ENCODE measurements around the gene GJA1. TPM values are rescaled to one million over a fixed set of nuclear protein-coding genes. Genes with fewer than 3 reads are reported as not detected.
"Not testable (repeated sequence)": the region's sequence is repeated elsewhere in the genome, so short reads cannot be mapped to it uniquely, and the experiment has no call there.

GJA1 gene
- total and polyA plus RNA-seq, 8 donors = 71.1 to 162 (median 116) TPM

DNA sequence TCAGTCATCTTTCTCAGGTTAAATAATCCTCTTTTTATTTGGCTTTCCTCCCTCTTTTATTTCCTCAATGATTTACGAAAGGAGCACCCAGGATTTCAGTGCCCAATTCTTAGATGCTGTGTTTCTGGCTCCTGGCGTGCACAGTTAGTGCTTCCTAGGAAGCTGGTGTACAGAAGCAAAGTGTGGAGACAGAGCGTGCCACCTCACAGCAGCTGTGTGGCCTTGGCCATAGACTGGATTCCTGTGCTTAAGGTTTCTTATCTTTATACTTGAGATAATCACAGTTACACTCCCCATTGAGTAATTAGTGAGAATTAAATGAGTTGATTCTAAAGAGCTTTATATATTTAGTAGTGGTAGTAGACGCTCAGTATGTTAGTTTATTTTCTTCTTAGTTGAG is 39.7 kb upstream of the GJA1 start:
- no peak for ATAC-seq
- Histone ChIP-seq H3K9me3 (no peaks in the 10 kb centered on the region), H3K27ac (no peak overlapping the region), H3K36me3 (no peaks in the 10 kb centered on the region), H3K4me3 (no peak overlapping the region), H3K27me3 (no peaks in the 10 kb centered on the region), H3K4me1 (no peaks in the 10 kb centered on the region)
- DNase-seq = no peak
- intact Hi-C loops (cut with DNase I) = no loop called here
- TF ChIP-seq, protein P1, sequence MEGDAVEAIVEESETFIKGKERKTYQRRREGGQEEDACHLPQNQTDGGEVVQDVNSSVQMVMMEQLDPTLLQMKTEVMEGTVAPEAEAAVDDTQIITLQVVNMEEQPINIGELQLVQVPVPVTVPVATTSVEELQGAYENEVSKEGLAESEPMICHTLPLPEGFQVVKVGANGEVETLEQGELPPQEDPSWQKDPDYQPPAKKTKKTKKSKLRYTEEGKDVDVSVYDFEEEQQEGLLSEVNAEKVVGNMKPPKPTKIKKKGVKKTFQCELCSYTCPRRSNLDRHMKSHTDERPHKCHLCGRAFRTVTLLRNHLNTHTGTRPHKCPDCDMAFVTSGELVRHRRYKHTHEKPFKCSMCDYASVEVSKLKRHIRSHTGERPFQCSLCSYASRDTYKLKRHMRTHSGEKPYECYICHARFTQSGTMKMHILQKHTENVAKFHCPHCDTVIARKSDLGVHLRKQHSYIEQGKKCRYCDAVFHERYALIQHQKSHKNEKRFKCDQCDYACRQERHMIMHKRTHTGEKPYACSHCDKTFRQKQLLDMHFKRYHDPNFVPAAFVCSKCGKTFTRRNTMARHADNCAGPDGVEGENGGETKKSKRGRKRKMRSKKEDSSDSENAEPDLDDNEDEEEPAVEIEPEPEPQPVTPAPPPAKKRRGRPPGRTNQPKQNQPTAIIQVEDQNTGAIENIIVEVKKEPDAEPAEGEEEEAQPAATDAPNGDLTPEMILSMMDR (IDR thresholded peaks at IDR 0.05) = no peak

DNA sequence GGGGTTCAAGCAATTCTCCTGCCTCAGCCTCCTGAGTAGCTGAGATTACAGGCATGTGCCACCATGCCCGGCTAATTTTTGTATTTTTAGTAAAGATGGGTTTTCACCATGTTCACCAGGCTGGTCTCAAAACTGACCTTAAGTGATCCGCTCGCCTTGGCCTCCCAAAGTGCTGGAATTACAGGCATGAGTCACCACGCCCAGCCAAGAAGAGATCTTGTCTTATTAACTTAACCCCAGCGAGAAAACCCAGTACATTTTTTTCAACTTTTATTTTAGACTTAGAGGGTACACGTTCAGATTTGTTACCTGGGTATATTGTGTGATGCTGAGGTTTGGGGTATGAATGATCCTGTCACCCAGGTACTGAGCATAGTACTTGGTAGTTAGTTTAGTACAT is 38.3 kb upstream of the GJA1 start:
- H3K9me3 ChIP-seq; H3K4me3 ChIP-seq; H3K4me1 ChIP-seq; H3K27ac ChIP-seq; ATAC-seq; DNase-seq; H3K27me3 ChIP-seq; intact Hi-C loops (cut with DNase I); H3K36me3 ChIP-seq: not testable (repeated sequence)

DNA sequence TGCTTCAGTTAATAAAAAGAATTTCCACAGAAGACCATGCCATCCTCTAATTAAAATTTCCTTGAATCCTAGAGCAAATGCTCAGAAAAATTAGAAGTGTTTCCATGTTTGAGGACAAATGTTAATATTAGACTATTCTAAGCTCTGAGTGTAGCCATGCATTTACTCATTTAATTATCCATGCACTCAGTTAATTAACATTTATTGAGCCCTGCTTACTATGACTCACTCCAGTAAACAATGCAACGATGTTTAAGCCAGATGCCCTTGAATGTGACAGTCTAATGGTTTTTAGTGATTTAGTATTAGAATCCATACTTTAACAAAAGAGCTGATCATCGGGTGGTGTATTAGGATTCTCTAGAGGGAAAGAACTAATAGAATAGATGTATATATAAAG is 37.3 kb upstream of the GJA1 start:
- Histone ChIP-seq H3K36me3 (no peaks in the 10 kb centered on the region), H3K27me3 (no peaks in the 10 kb centered on the region), H3K27ac (no peak overlapping the region), H3K4me3 (no peak overlapping the region), H3K9me3 (no peaks in the 10 kb centered on the region), H3K4me1 (no peaks in the 10 kb centered on the region)
- DNase-seq (no peak), ATAC-seq (no peak)
- TF ChIP-seq, protein P1 (IDR thresholded peaks at IDR 0.05) = no peak
- intact Hi-C loops (cut with DNase I) = no loop called here

DNA sequence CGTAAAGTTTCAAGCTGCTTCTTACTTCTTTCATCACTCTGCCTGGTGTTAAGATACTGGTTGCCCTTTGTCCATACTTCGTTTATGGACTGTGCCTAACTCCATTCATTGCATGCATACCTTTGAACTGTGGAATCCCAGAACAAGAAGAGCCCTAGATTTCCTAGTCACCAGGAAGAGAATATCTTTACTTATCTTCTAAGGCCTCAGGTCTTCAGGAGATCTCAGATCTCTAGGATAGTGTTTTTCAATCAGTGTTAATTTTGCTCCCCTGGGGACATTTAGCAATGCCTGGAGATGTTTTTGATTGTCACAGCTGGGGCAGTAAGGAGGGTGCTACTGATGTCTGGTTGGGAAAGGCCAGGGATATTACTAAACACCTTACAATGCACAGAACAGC is 35.5 kb upstream of the GJA1 start:
- no peaks in the 10 kb centered on the region for H3K9me3 ChIP-seq
- no peak for DNase-seq
- no peak for ATAC-seq
- no peak overlapping the region for H3K27ac ChIP-seq
- no peak overlapping the region for H3K4me3 ChIP-seq
- no peaks in the 10 kb centered on the region for H3K4me1 ChIP-seq
- no peaks in the 10 kb centered on the region for H3K36me3 ChIP-seq
- intact Hi-C loops (cut with DNase I) = no loop called here
- peaks cover 0 to under 1% of the 10 kb centered on the region in 2 donors for H3K27me3 ChIP-seq
- TF ChIP-seq, protein P1 (IDR thresholded peaks at IDR 0.05) = no peak

DNA sequence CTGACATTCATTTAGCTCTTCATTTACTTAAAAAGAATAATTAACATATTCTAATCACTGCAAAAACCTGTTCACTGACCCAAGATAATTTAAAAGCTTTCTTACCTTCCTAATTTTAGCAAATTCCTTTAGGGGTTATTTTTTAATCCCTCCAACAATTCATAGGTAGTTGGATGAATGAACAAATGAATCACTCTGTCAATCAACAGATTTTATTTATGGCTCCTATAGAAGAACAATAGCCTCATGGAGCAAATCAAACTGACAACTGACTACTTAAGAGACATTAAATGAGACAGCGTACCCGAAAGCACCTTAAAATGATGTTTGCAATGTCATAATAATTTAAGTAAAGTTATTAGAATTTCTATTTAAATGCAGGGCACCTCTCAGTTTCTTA is 31.5 kb upstream of the GJA1 start:
- H3K36me3 ChIP-seq = no peaks in the 10 kb centered on the region
- TF ChIP-seq, protein P1 (IDR thresholded peaks at IDR 0.05) = no peak
- H3K27ac ChIP-seq = no peak overlapping the region
- H3K4me1 ChIP-seq = no peaks in the 10 kb centered on the region
- DNase-seq (no peak), ATAC-seq (no peak)
- no peaks in the 10 kb centered on the region for H3K9me3 ChIP-seq
- peaks cover 0 to 7% of the 10 kb centered on the region in 2 donors for H3K27me3 ChIP-seq
- intact Hi-C loops (cut with DNase I) = no loop called here
- H3K4me3 ChIP-seq = no peak overlapping the region

DNA sequence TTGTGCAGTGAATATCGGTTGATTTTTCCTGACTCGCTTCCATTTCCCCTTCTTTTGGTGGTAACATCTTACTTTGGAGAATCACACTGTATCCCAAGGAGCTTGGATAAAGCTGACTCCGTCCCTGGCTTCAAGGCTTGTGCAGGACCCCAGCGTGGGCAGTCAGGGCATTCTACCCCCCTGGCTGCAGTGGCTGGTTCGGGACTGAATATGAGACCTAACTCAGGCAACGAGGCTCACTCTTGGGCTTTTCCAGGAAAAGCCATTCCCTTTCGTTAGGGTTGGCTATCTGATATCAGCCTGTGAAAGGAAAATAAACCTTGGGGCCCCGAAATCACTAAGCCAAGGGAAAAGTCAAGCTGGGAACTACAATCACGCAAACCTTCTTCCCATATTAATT is 30.1 kb upstream of the GJA1 start:
- H3K9me3 ChIP-seq = no peaks in the 10 kb centered on the region
- TF ChIP-seq, protein P1 (IDR thresholded peaks at IDR 0.05) = no peak
- DNase-seq (no peak), ATAC-seq (no peak)
- H3K4me3 ChIP-seq = no peak overlapping the region
- intact Hi-C loops (cut with DNase I) = no loop called here
- H3K4me1 ChIP-seq = no peaks in the 10 kb centered on the region
- H3K27ac ChIP-seq = no peak overlapping the region
- no peaks in the 10 kb centered on the region for H3K36me3 ChIP-seq
- H3K27me3 ChIP-seq = peaks cover 0 to 7% of the 10 kb centered on the region in 2 donors
